Activated CD8-positive, alpha-beta T cell treated with anti-CD3 and anti-CD28 coated beads for 36 hours (primary cell): Measurements from ENCODE around the gene NEK2. TPM values are rescaled to one million over a fixed set of nuclear protein-coding genes. Genes with fewer than 3 reads are reported as not detected.

Experiments
- ATAC-seq: fragments of 200-7000 bp; cut with Tn5 transposase; one replicate; pipeline ENCODE4 v1.10.0; 2021; ENCODE audit warnings: mild to moderate bottlenecking, moderate library complexity
- CTCF ChIA-PET: fragments of 350-600 bp; sonication (Branson Sonifier 250); formaldehyde crosslinking; loops from one replicate; lab custom pipeline; 2021; ENCODE audit warnings: antibody characterized with exemption; lab: Charles Lee
- POLR2A ChIA-PET: fragments of 350-600 bp; sonication (Branson Sonifier 250); formaldehyde crosslinking; loops from one replicate; lab custom pipeline; 2021; ENCODE audit warnings: antibody characterized with exemption; lab: Charles Lee
- DNase-seq: peaks from one replicate; pipeline ENCODE4 v3.0.0-alpha.2; 2020
- H3K27ac Mint-ChIP-seq: one replicate; pipeline ENCODE4 v1.8.0; 2021; ENCODE audit warnings: mild to moderate bottlenecking, mixed read lengths
- H3K27me3 Mint-ChIP-seq: one replicate; pipeline ENCODE4 v1.8.0; 2021; ENCODE audit warnings: mixed read lengths
- H3K36me3 Mint-ChIP-seq: one replicate; pipeline ENCODE4 v1.8.0; 2021; ENCODE audit warnings: low read depth, mixed read lengths
- H3K4me1 Mint-ChIP-seq: one replicate; pipeline ENCODE4 v1.8.0; 2021; ENCODE audit warnings: low read depth, mixed read lengths
- H3K4me3 Mint-ChIP-seq: one replicate; pipeline ENCODE4 v1.8.0; 2021; ENCODE audit warnings: mild to moderate bottlenecking, moderate library complexity, mixed read lengths
- H3K9me3 Mint-ChIP-seq: one replicate; pipeline ENCODE4 v1.8.0; 2021; ENCODE audit warnings: mixed read lengths
- CTCF ChIP-seq: fragments of 200-600 bp; IDR thresholded peaks from one replicate; pipeline ENCODE4 v1.8.0; 2022; ENCODE audit warnings: antibody characterized with exemption, mild to moderate bottlenecking
- intact Hi-C: fragments of 100-400 bp; cut with micrococcal nuclease; formaldehyde crosslinking; loops from one replicate; pipeline ENCODE4 v1.10.0; 2022
- total RNA-seq, 2 experiments: library from RNA; stranded (reverse); gene quantifications; one replicate each; pipeline ENCODE4 v1.2.3, GENCODE V29; 2021

The NEK2 gene
- total RNA-seq, 2 experiments from 2014 or later = 29.9 to 30.0 TPM

GRCh38 chr1:211641044-211641800 lies 34.2 kb downstream of the NEK2 start:
- ATAC-seq (no peak), DNase-seq (no peak)
- Mint-ChIP-seq H3K9me3 (no peaks in the 10 kb centered on the region), H3K27me3 (no peaks in the 10 kb centered on the region), H3K36me3 (no peaks in the 10 kb centered on the region), H3K27ac (no peak overlapping the region), H3K4me3 (no peak overlapping the region), H3K4me1 (peaks cover 11% of the 10 kb centered on the region)
- CTCF ChIA-PET = interaction anchor here (3.0 to 8.6 kb wide), 2 partner anchors 13 to 127 kb away, joined by 13 to 53 read pairs; no protein-coding TSS in a partner anchor
- no peak for TF ChIP-seq CTCF
- POLR2A ChIA-PET = no interaction called here
- intact Hi-C loops = no loop called here

DNA sequence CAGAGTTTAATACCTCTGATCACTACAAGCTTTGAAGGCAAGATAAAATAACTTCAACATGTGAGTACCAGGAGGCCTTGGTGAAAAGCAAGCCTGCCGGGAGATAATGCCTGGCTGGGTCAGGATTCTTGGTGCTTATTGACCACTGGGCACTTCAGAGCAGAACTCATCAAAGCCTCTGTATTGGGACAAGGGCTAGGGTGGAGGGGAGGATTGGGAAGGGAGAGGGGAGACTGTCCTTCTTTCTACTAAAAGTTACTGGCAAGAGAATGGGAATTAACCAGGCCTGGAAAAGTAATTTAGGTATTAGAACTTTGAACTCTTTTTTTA lies 35.2 kb downstream of the NEK2 start:
- H3K4me1 Mint-ChIP-seq = peaks cover 11% of the 10 kb centered on the region
- intact Hi-C loops = no loop called here
- no peaks in the 10 kb centered on the region for H3K36me3 Mint-ChIP-seq
- ATAC-seq = no peak
- H3K27ac Mint-ChIP-seq = no peak overlapping the region
- CTCF ChIA-PET = interaction anchor here (1.3 to 8.6 kb wide), 2 partner anchors 14 to 125 kb away, joined by 4 to 53 read pairs; no protein-coding TSS in a partner anchor
- no peaks in the 10 kb centered on the region for H3K9me3 Mint-ChIP-seq
- no peak for DNase-seq
- TF ChIP-seq CTCF = no peak
- H3K4me3 Mint-ChIP-seq = no peak overlapping the region
- no peaks in the 10 kb centered on the region for H3K27me3 Mint-ChIP-seq
- POLR2A ChIA-PET = interaction anchor here (1.0 kb wide), 1 partner anchor 569 kb away, joined by 3 read pairs; no protein-coding TSS in a partner anchor

GRCh38 chr1:211639475-211640300 lies 35.7 kb downstream of the NEK2 start:
- Mint-ChIP-seq H3K4me3 (no peak overlapping the region), H3K4me1 (peaks cover 11% of the 10 kb centered on the region), H3K9me3 (no peaks in the 10 kb centered on the region), H3K27ac (no peak overlapping the region), H3K36me3 (no peaks in the 10 kb centered on the region), H3K27me3 (no peaks in the 10 kb centered on the region)
- intact Hi-C loops = no loop called here
- ChIA-PET CTCF (interaction anchor here (1.2 to 8.6 kb wide), 3 partner anchors 15 to 125 kb away, joined by 3 to 53 read pairs (median 4); no protein-coding TSS in a partner anchor), POLR2A (interaction anchor here (1.0 to 1.2 kb wide), 2 partner anchors 18 to 570 kb away, joined by 3 read pairs; no protein-coding TSS in a partner anchor)
- TF ChIP-seq CTCF = no peak
- ATAC-seq (no peak), DNase-seq (no peak)

DNA sequence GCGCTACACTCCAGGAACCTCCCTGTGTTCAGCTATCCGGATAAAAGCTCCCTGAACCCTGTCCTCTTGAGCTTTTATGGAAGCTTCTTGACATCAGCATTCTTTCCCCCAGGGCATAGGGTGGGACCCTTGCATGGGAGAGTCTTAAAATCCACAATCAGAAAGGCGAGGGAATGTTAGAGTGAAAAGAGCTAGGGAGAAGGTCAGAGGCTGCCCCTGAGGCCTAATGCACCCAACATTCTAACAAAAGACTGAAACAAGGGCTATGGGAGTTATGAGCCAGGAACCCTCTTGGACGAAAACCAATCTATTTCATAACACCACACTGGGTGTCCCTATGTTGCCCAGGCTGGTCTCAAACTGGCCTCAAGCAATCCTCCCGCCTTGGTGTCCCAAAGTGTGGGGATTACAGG lies 36.7 kb downstream of the NEK2 start:
- CTCF ChIA-PET = interaction anchor here (1.2 kb wide), 1 partner anchor 19 kb away, joined by 3 read pairs; no protein-coding TSS in a partner anchor

More for the DNA sequence above, 36.7 kb downstream of the NEK2 start:
- TF ChIP-seq CTCF = no peak
- POLR2A ChIA-PET = interaction anchor here (0.5 to 1.2 kb wide), 2 partner anchors 19 to 210 kb away, joined by 3 read pairs; no protein-coding TSS in a partner anchor
- DNase-seq (no peak), ATAC-seq (no peak)
- no peak overlapping the region for H3K27ac Mint-ChIP-seq
- H3K4me1 Mint-ChIP-seq = peaks cover 7% of the 10 kb centered on the region
- H3K9me3 Mint-ChIP-seq = no peaks in the 10 kb centered on the region
- intact Hi-C loops = no loop called here
- H3K4me3 Mint-ChIP-seq = no peak overlapping the region
- no peaks in the 10 kb centered on the region for H3K27me3 Mint-ChIP-seq
- H3K36me3 Mint-ChIP-seq = no peaks in the 10 kb centered on the region
